GM23338 (cell line): ENCODE results near the gene EXOSC5. TPM values are rescaled to one million over a fixed set of nuclear protein-coding genes. Genes with fewer than 3 reads are reported as not detected.

Source experiments
- ATAC-seq: fragments of 200-7000 bp; cut with Tn5 transposase; 3 replicates; pipeline ENCODE4 v1.9.1; 2020
- DNase-seq: peaks from one replicate; pipeline ENCODE4 v3.0.0-alpha.2; 2015; ENCODE audit warnings: low spot score
- H2AFZ ChIP-seq: fragments of 200-600 bp; sonication (generic); 2 replicates; pipeline ENCODE4 v1.8.0; 2016; ENCODE audit warnings: antibody characterized with exemption, mild to moderate bottlenecking, moderate library complexity
- H3F3A ChIP-seq: fragments of 200-600 bp; sonication (generic); replicated peaks from 2 replicates; pipeline ENCODE4 v1.8.0; 2017; ENCODE audit warnings: antibody characterized with exemption, mixed run types, low read depth
- H3K27ac ChIP-seq: fragments of 200-600 bp; sonication (generic); 2 replicates; pipeline ENCODE4 v1.6.1; 2016; ENCODE audit warnings: low read depth
- H3K27me3 ChIP-seq: fragments of 200-600 bp; sonication (generic); 2 replicates; pipeline ENCODE4 v1.8.0; 2016; ENCODE audit warnings: mild to moderate bottlenecking, mixed run types, moderate library complexity; ENCODE audit not compliant: insufficient read depth
- H3K36me3 ChIP-seq: fragments of 200-600 bp; sonication (generic); 2 replicates; pipeline ENCODE4 v1.8.0; 2016; ENCODE audit warnings: mild to moderate bottlenecking; ENCODE audit not compliant: insufficient read depth
- H3K4me1 ChIP-seq: fragments of 200-600 bp; sonication (generic); 2 replicates; pipeline ENCODE4 v1.8.0; 2016; ENCODE audit warnings: mild to moderate bottlenecking, moderate library complexity; ENCODE audit not compliant: insufficient read depth
- H3K4me2 ChIP-seq: fragments of 200-600 bp; sonication (generic); 2 replicates; pipeline ENCODE4 v1.7.1; 2017; ENCODE audit warnings: mixed run types
- H3K4me3 ChIP-seq: fragments of 200-600 bp; sonication (generic); 2 replicates; pipeline ENCODE4 v1.6.1; 2016; ENCODE audit warnings: mixed run types
- H3K79me2 ChIP-seq: fragments of 200-600 bp; sonication (generic); replicated peaks from 2 replicates; pipeline ENCODE4 v1.8.0; 2017; ENCODE audit warnings: mild to moderate bottlenecking; ENCODE audit not compliant: insufficient read depth
- H3K9me2 ChIP-seq: fragments of 200-600 bp; sonication (generic); 2 replicates; pipeline ENCODE4 v1.8.0; 2017; ENCODE audit not compliant: insufficient read depth
- H4K20me1 ChIP-seq: fragments of 200-600 bp; sonication (generic); replicated peaks from 2 replicates; pipeline ENCODE4 v1.8.0; 2017; ENCODE audit warnings: mild to moderate bottlenecking; ENCODE audit not compliant: insufficient read depth
- H3K27ac Mint-ChIP-seq: 2 replicates; pipeline ENCODE4 v1.8.0; 2020; ENCODE audit warnings: inconsistent platforms, mild to moderate bottlenecking, moderate library complexity, mixed read lengths
- H3K27me3 Mint-ChIP-seq: 3 replicates; pipeline ENCODE4 v1.8.0; 2022; ENCODE audit warnings: low read depth, mild to moderate bottlenecking, moderate library complexity, mixed read lengths, inconsistent platforms; ENCODE audit not compliant: insufficient read depth, poor library complexity
- H3K36me3 Mint-ChIP-seq: 3 replicates; pipeline ENCODE4 v1.8.0; 2021; ENCODE audit warnings: low read depth, mild to moderate bottlenecking, inconsistent platforms, moderate library complexity, mixed read lengths
- H3K4me1 Mint-ChIP-seq: 3 replicates; pipeline ENCODE4 v1.8.0; 2020; ENCODE audit warnings: mild to moderate bottlenecking, inconsistent platforms, mixed read lengths
- H3K4me3 Mint-ChIP-seq: 3 replicates; pipeline ENCODE4 v1.8.0; 2021; ENCODE audit warnings: moderate library complexity, mild to moderate bottlenecking, inconsistent platforms, mixed read lengths
- H3K9me3 Mint-ChIP-seq: 3 replicates; pipeline ENCODE4 v1.8.0; 2020; ENCODE audit warnings: moderate library complexity, mild to moderate bottlenecking, inconsistent platforms, mixed read lengths
- CREB1 ChIP-seq: fragments of 250-450 bp; sonication (Bioruptor Pico); IDR thresholded peaks from 2 replicates; pipeline ENCODE4 v1.5.0; 2020; ENCODE audit warnings: low read depth, mild to moderate bottlenecking, moderate library complexity
- CTCF ChIP-seq, 2 experiments: fragments of 200-600 bp in 1 of 2; sonication (generic) in 1 of 2; conservative IDR thresholded peaks; 2 replicates each; pipeline versions ENCODE4 v1.5.1 to v1.6.1; 2016 to 2017; ENCODE audit warnings: antibody characterized with exemption in 2 of 2, low read depth in 2 of 2, mild to moderate bottlenecking in 2 of 2, moderate library complexity in 1 of 2
- ETS1 ChIP-seq: IDR thresholded peaks from 2 replicates; pipeline ENCODE4 v1.6.1; 2016; ENCODE audit warnings: antibody characterized with exemption
- EZH2 ChIP-seq: fragments of 200-600 bp; sonication (generic); IDR thresholded peaks from one replicate; pipeline ENCODE4 v1.8.0; 2017; ENCODE audit warnings: antibody characterized with exemption, mild to moderate bottlenecking, low read depth; ENCODE audit not compliant: unreplicated experiment
- EZH2phosphoT487 ChIP-seq: fragments of 200-600 bp; sonication (generic); IDR thresholded peaks from one replicate; pipeline ENCODE4 v1.8.1; 2018; ENCODE audit warnings: antibody characterized with exemption; ENCODE audit not compliant: unreplicated experiment
- NANOG ChIP-seq: IDR thresholded peaks from 2 replicates; pipeline ENCODE4 v1.6.1; 2016; ENCODE audit warnings: antibody characterized with exemption, borderline replicate concordance
- POLR2AphosphoS5 ChIP-seq: IDR thresholded peaks from 2 replicates; pipeline ENCODE4 v1.6.1; 2016; ENCODE audit warnings: antibody characterized with exemption, low read depth
- STAT1 ChIP-seq: IDR thresholded peaks from one replicate; pipeline ENCODE4 v1.6.1; 2016; ENCODE audit warnings: antibody characterized with exemption; ENCODE audit not compliant: unreplicated experiment
- ZNF114 ChIP-seq: fragments of 250-450 bp; sonication (Bioruptor Pico); IDR thresholded peaks from 2 replicates; pipeline ENCODE4 v1.5.0; 2020; ENCODE audit warnings: mild to moderate bottlenecking, moderate library complexity
- ZNF331 ChIP-seq: fragments of 250-450 bp; sonication (Bioruptor Pico); IDR thresholded peaks from 2 replicates; pipeline ENCODE4 v1.5.0; 2020; ENCODE audit warnings: low read depth, mild to moderate bottlenecking, moderate library complexity
- ZNF462 ChIP-seq: fragments of 250-450 bp; sonication (Bioruptor Pico); IDR thresholded peaks from 2 replicates; pipeline ENCODE4 v1.5.0; 2020; ENCODE audit warnings: mild to moderate bottlenecking, moderate library complexity
- polyA plus RNA-seq: library from polyadenylated mRNA; unstranded; fragments of >200 nt; fragmentation: Nextera tagmentation; extraction: Ambion mirVana; gene quantifications from 2 replicates; pipeline ENCODE4 v1.2.1, GENCODE V29; 2016
- total RNA-seq: library from RNA; depleted of rRNA; stranded (reverse); fragments of >200 nt; shearing (Covaris generic); gene quantifications from 2 replicates; pipeline ENCODE4 v1.2.3, GENCODE V29; 2014

EXOSC5 gene
- total and polyA plus RNA-seq, 2 experiments from 2014 or later = 65.1 to 125 TPM

- Histone ChIP-seq H3K79me2 (peaks cover 9% of the 10 kb centered on the region), H3K9me2 (no peaks in the 10 kb centered on the region), H3K27me3 (0 out of 2 replicates have a peak, but pooled peaks cover 5% of the 10 kb centered on the region), H3K36me3 (no peaks in the 10 kb centered on the region), H3K4me2 (no peak within 1 kb of the TSS; the same call in 1 of the 2 replicates), H4K20me1 (no peaks in the 10 kb centered on the region; the same call in 1 of the 2 replicates), H3F3A (no peaks in the 10 kb centered on the region), H3K27ac (no peak within 1 kb of the TSS), H3K4me1 (peaks cover 8% of the 10 kb centered on the region), H3K4me3 (no peak within 1 kb of the TSS), H2AFZ (peak within 1 kb of the TSS; percentile 47)
- ATAC-seq (no peak), DNase-seq (no peak)
- Mint-ChIP-seq H3K9me3 (peaks cover 3% of the 10 kb centered on the region; the same call in 2 of the 3 replicates), H3K4me1 (peaks cover 18% of the 10 kb centered on the region), H3K27ac (no peak within 1 kb of the TSS), H3K27me3 (peaks cover 11% of the 10 kb centered on the region), H3K4me3 (no peak within 1 kb of the TSS), H3K36me3 (peaks cover 6% of the 10 kb centered on the region)
- no peak for TF ChIP-seq EZH2phosphoT487
- TF ChIP-seq ZNF462 (CRISPR knock-in tag) = no peak
- TF ChIP-seq STAT1 = no peak
- no peak for TF ChIP-seq CREB1
- no peak for TF ChIP-seq CTCF (conservative IDR thresholded peaks at IDR 0.05; ENCODE audit: low read depth in 2 of 2)
- no peak for TF ChIP-seq ETS1
- TF ChIP-seq EZH2 = no peak
- no peak for TF ChIP-seq NANOG
- TF ChIP-seq POLR2AphosphoS5 = no peak
- TF ChIP-seq ZNF114 (CRISPR knock-in tag) = no peak
- no peak for TF ChIP-seq ZNF331 (CRISPR knock-in tag)
These were observed 45.6 kb upstream of the EXOSC5 start, which contains the start of gene ERICH4 for GRCh38 chr19:41442473-41443355. ERICH4 (plus strand) TSS chr19:41443156; CDS start chr19:41443170, 14 bp downstream.
